Sigmoid colon (tissue), 7 donors: ENCODE data around the gene CELF1. TPM values are rescaled to one million over a fixed set of nuclear protein-coding genes. Genes with fewer than 3 reads are reported as not detected.
A peak's percentile ranks its signal among the peaks of the same experiment; 100 is the strongest.

Experiments
- DNase-seq: peaks from one replicate; pipeline ENCODE4 v3.0.0-alpha.2; 2019
- H3K27ac ChIP-seq, 4 donors: fragments of 200-600 bp; sonication (generic); one replicate each; pipeline ENCODE4 v1.5.1; 2016 to 2019; ENCODE audit warnings: mild to moderate bottlenecking in 1 of 4
- H3K27me3 ChIP-seq, 3 donors: fragments of 200-600 bp; sonication (generic); one replicate each; pipeline ENCODE4 v1.5.1; 2019; ENCODE audit warnings: mild to moderate bottlenecking in 1 of 3
- H3K36me3 ChIP-seq, 4 donors: fragments of 200-600 bp; sonication (generic); one replicate each; pipeline ENCODE4 v1.5.1; 2016 to 2019
- H3K4me1 ChIP-seq, 4 donors: fragments of 200-600 bp; sonication (generic); one replicate each; pipeline ENCODE4 v1.5.1; 2017 to 2019
- H3K4me3 ChIP-seq, 4 donors: fragments of 200-600 bp; sonication (generic); one replicate each; pipeline ENCODE4 v1.5.1; 2017 to 2019; ENCODE audit warnings: mild to moderate bottlenecking in 2 of 4, moderate library complexity in 1 of 4
- H3K9me3 ChIP-seq, 4 donors: fragments of 200-600 bp in 3 of 4; sonication (generic) in 3 of 4; one replicate each; pipeline versions ENCODE4 v1.5.1 to v1.6.1; 2013 to 2019
- EP300 ChIP-seq, 4 donors: sonication (generic); formaldehyde crosslinking; IDR thresholded peaks; one replicate each; pipeline ENCODE4 v1.6.1; 2017; ENCODE audit warnings: antibody characterized with exemption in 4 of 4
- POLR2A ChIP-seq, 2 donors: fragments of 450-650 bp; IDR thresholded peaks; one replicate each; pipeline ENCODE4 v1.6.1; 2016; ENCODE audit warnings: antibody characterized with exemption in 2 of 2, mild to moderate bottlenecking in 2 of 2, moderate library complexity in 2 of 2
- POLR2AphosphoS5 ChIP-seq, 4 donors: sonication (generic); formaldehyde crosslinking; IDR thresholded peaks; one replicate each; pipeline ENCODE4 v1.6.1; 2017; ENCODE audit warnings: antibody characterized with exemption in 4 of 4
- WGBS, 2 donors: extraction: QIAGEN DNeasy Blood & Tissue Kit; methylation state at CpG; one replicate each; pipeline ENCODE4 v1.1.7; 2013; 5-methylcytosine and 5-hydroxymethylcytosine counted together
- intact Hi-C: fragments of 100-400 bp; cut with DNase I; formaldehyde crosslinking; loops from one replicate; pipeline ENCODE4 v1.15.1; 2023
- polyA plus RNA-seq, 3 donors: library from polyadenylated mRNA; stranded (reverse); fragments of 200-250 nt; gene quantifications; one replicate each; pipeline ENCODE4 v1.2.3, GENCODE V29; 2013
- total RNA-seq, 4 donors: library from RNA; depleted of rRNA; stranded (reverse); fragments of >200 nt; gene quantifications; one replicate each; pipeline ENCODE4 v1.1.0, GENCODE V29; 2016
- TF ChIP-seq, protein P1 (sequence below), 4 experiments: fragments of 450-650 bp in 3 of 4; fragments of 200-600 bp in 1 of 4; IDR thresholded peaks; one replicate each; pipeline ENCODE4 v1.5.1; 2016 to 2019; ENCODE audit warnings: antibody characterized with exemption in 4 of 4, mild to moderate bottlenecking in 3 of 4, moderate library complexity in 2 of 4
- donor health status: healthy with polysubstance abuse.
- donor health status: Bipolar disorder and iron deficiency.
- donor health status: healthy.

The CELF1 gene
- total and polyA plus RNA-seq, 7 donors: 9.0 to 188 (median 87.2) TPM

DNA sequence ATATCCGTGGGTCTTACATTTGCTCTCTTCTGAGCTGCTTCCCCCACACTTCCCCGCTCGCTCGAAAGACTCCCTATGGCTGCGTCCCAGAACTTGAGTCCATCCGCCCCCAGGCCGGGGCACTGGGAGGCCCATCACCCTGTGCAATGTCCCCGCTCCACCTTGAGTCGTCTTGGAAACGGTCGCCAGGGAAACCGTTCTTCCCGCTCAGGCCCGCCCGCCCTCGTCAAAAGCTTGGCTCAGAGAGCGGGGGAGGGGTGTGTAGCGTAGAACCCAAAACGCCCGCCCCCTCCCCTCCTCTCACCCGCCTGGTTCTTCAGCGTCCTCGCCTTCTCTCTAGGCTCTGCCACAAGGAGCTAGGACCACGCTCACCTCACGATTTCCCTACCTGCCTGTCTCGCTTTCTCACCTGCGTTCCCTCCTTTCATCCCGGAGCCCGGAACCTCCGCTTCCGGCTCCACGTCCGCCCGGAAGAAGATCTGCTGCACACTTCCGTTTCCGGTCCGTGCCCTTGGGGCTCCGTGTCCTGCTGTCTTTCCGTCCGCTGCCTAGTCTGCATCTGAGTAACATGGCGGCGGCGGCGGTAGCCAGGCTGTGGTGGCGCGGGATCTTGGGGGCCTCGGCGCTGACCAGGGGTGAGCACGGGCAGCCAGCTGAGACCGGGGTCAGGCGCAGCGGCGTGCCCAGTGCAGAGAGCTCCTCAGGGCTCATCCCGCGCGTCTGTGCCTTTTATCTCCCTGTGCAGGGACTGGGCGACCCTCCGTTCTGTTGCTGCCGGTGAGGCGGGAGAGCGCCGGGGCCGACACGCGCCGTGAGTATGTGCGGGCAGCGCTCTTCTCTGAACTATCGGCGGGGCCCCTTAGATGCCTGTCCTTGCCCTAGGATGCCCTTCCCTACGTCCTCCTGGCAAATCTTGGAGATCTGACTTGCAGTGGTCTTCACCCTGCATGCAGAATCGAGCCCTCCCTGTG lies 25.9 kb upstream of the CELF1 start, which contains the start of the genes KBTBD4 and NDUFS3:
TSS of gene KBTBD4 (minus strand) at position 447 of the 971 bp plus-strand sequence. CDS start at position 428, 19 bp downstream.
TSS of gene NDUFS3 (plus strand) at position 551 of the 971 bp plus-strand sequence. CDS start at position 569, 18 bp downstream.
- H3K9me3 ChIP-seq: no peaks in the 10 kb centered on the region
- peaks cover 0 to 34% (median 26%) of the 10 kb centered on the region in 4 donors for H3K4me1 ChIP-seq
- peak within 1 kb of the TSS; percentile 87 to 90 (median 88) for H3K27ac ChIP-seq
- intact Hi-C loops: loop anchor here (5.0 kb wide), 1 partner anchor 172 kb away; the partner anchor contains the start of gene SLC39A13
- peaks cover 28 to 59% (median 37%) of the 10 kb centered on the region in 4 donors for H3K36me3 ChIP-seq
- DNase-seq: peak; percentile 95
- WGBS, 2 donors: 0 to 1% methylated on average over 72 of the region's 72 CpGs
- H3K4me3 ChIP-seq: peak within 1 kb of the TSS; percentile 93 to 97 (median 94)
- no peaks in the 10 kb centered on the region for H3K27me3 ChIP-seq
- TF ChIP-seq EP300 (IDR thresholded peaks at IDR 0.05): peak in 1 of 4 donors; percentile 19
- TF ChIP-seq POLR2A (IDR thresholded peaks at IDR 0.05): peak; percentile 68 to 71
- TF ChIP-seq, protein P1, sequence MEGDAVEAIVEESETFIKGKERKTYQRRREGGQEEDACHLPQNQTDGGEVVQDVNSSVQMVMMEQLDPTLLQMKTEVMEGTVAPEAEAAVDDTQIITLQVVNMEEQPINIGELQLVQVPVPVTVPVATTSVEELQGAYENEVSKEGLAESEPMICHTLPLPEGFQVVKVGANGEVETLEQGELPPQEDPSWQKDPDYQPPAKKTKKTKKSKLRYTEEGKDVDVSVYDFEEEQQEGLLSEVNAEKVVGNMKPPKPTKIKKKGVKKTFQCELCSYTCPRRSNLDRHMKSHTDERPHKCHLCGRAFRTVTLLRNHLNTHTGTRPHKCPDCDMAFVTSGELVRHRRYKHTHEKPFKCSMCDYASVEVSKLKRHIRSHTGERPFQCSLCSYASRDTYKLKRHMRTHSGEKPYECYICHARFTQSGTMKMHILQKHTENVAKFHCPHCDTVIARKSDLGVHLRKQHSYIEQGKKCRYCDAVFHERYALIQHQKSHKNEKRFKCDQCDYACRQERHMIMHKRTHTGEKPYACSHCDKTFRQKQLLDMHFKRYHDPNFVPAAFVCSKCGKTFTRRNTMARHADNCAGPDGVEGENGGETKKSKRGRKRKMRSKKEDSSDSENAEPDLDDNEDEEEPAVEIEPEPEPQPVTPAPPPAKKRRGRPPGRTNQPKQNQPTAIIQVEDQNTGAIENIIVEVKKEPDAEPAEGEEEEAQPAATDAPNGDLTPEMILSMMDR (IDR thresholded peaks at IDR 0.05): no peak
- peak; percentile 84 to 95 (median 90) for TF ChIP-seq POLR2AphosphoS5 (IDR thresholded peaks at IDR 0.05)

GRCh38 chr11:47577460-47578041 lies 24.6 kb upstream of the CELF1 start:
- Histone ChIP-seq H3K36me3 (peaks cover 27 to 59% (median 36%) of the 10 kb centered on the region in 4 donors), H3K27me3 (no peaks in the 10 kb centered on the region), H3K9me3 (no peaks in the 10 kb centered on the region), H3K27ac (peak overlapping the region in 3 of 4 donors; percentile 87 to 89 (median 88)), H3K4me3 (peak overlapping the region in 3 of 4 donors; percentile 93 to 94 (median 93)), H3K4me1 (peaks cover 0 to 38% (median 26%) of the 10 kb centered on the region in 4 donors)
- DNase-seq: no peak
- intact Hi-C loops: loop anchor here (5.0 kb wide), 1 partner anchor 170 kb away; the partner anchor contains the start of gene SLC39A13
- 83 to 86% methylated on average over 13 of the region's 13 CpGs for WGBS, 2 donors
- TF ChIP-seq POLR2A (IDR thresholded peaks at IDR 0.05): no peak
- no peak for TF ChIP-seq POLR2AphosphoS5 (IDR thresholded peaks at IDR 0.05)
- TF ChIP-seq, protein P1 (IDR thresholded peaks at IDR 0.05): no peak
- TF ChIP-seq EP300 (IDR thresholded peaks at IDR 0.05): no peak

GRCh38 chr11:47573321-47573720 lies 20.4 kb upstream of the CELF1 start:
- Histone ChIP-seq H3K4me1 (peaks cover 0 to 24% (median 11%) of the 10 kb centered on the region in 4 donors), H3K9me3 (no peaks in the 10 kb centered on the region), H3K27ac (no peak overlapping the region), H3K4me3 (no peak overlapping the region), H3K36me3 (peaks cover 8 to 66% (median 30%) of the 10 kb centered on the region in 4 donors), H3K27me3 (no peaks in the 10 kb centered on the region)
- intact Hi-C loops: no loop called here
- 88 to 92% methylated on average over 11 of the region's 11 CpGs for WGBS, 2 donors
- DNase-seq: no peak
- no peak for TF ChIP-seq POLR2A (IDR thresholded peaks at IDR 0.05)
- TF ChIP-seq POLR2AphosphoS5 (IDR thresholded peaks at IDR 0.05): no peak
- TF ChIP-seq, protein P1 (IDR thresholded peaks at IDR 0.05): no peak
- TF ChIP-seq EP300 (IDR thresholded peaks at IDR 0.05): no peak

DNA sequence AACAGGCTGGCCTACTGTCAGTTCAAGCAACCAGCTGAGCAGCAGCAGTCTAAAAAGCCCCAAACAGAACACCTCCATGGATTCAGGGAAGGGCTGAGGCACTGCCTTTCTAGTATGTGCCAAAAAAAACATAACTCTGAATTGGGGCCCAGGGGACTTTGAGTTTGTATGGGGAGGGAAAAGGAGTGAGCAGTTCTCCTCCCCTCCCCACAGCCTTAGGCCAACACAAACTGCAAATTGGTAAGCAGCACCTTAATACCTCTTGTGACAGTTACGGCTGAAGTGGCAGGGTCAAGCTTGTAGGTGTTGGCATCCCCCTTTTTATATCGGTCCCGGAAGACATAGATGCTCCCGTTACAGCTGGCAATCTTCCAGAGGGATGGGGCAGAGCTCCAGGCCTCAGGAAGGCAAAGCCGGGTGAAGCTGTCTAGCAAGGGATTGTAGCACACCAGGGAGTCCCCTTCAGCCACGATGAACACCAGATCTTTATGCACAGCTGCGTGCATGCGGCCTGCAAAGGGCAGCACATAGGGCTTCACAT lies 19.9 kb upstream of the CELF1 start:
- no peak for TF ChIP-seq POLR2AphosphoS5 (IDR thresholded peaks at IDR 0.05)
- TF ChIP-seq EP300 (IDR thresholded peaks at IDR 0.05): no peak
- TF ChIP-seq POLR2A (IDR thresholded peaks at IDR 0.05): no peak
- TF ChIP-seq, protein P1 (IDR thresholded peaks at IDR 0.05): no peak
- 64 to 79% methylated on average over 8 of the region's 8 CpGs for WGBS, 2 donors

More for the DNA sequence above, 19.9 kb upstream of the CELF1 start:
- Histone ChIP-seq H3K27me3 (no peaks in the 10 kb centered on the region), H3K4me1 (peaks cover 0 to 19% (median 6%) of the 10 kb centered on the region in 4 donors), H3K27ac (no peak overlapping the region), H3K9me3 (no peaks in the 10 kb centered on the region), H3K4me3 (no peak overlapping the region), H3K36me3 (peaks cover 8 to 66% (median 30%) of the 10 kb centered on the region in 4 donors)
- intact Hi-C loops: no loop called here
- DNase-seq: no peak
